Fibroblast of lung (primary cell): Measurements from ENCODE around the gene ASB3. TPM values are rescaled to one million over a fixed set of nuclear protein-coding genes. Genes with fewer than 3 reads are reported as not detected.
"Not testable (repeated sequence)": the region's sequence is repeated elsewhere in the genome, so short reads cannot be mapped to it uniquely, and the experiment has no call there.

Experiments used
- DNase-seq, 2 donors: peaks; one replicate each; pipeline versions ENCODE4 v3.0.0 to v3.0.0-alpha.2; 2010; ENCODE audit warnings: low read depth in 2 of 2
- H2AFZ ChIP-seq: 2 replicates; pipeline ENCODE4 v1.5.1; 2012; ENCODE audit warnings: low read length, control low read depth, inconsistent platforms
- H3K27ac ChIP-seq: 2 replicates; pipeline ENCODE4 v1.5.1; 2011; ENCODE audit warnings: low read length, control low read depth; ENCODE audit not compliant: insufficient read depth
- H3K27me3 ChIP-seq: 2 replicates; pipeline ENCODE4 v1.5.1; 2011; ENCODE audit warnings: mild to moderate bottlenecking, low read length; ENCODE audit not compliant: control insufficient read depth, insufficient read depth
- H3K36me3 ChIP-seq: 2 replicates; pipeline ENCODE4 v1.5.1; 2011; ENCODE audit warnings: low read length; ENCODE audit not compliant: control insufficient read depth, insufficient read depth
- H3K4me1 ChIP-seq: 2 replicates; pipeline ENCODE4 v1.5.1; 2011; ENCODE audit warnings: low read length; ENCODE audit not compliant: control insufficient read depth, insufficient read depth; ENCODE audit errors: extremely low read depth
- H3K4me2 ChIP-seq: 2 replicates; pipeline ENCODE4 v1.5.1; 2011; ENCODE audit warnings: low read length, control low read depth; ENCODE audit not compliant: insufficient read depth; ENCODE audit errors: extremely low read depth
- H3K4me3 ChIP-seq, 4 experiments: fragments of 200-600 bp in 1 of 4; sonication (generic) in 1 of 4; replicated peaks in 1 of 4; 2 replicates each; pipeline ENCODE4 v1.5.1; 2011 to 2016; ENCODE audit warnings: low read length in 4 of 4, low read depth in 3 of 4, mild to moderate bottlenecking in 3 of 4, control low read depth in 2 of 4, inconsistent platforms in 1 of 4, mixed read lengths in 1 of 4; ENCODE audit not compliant: insufficient read depth in 1 of 4; ENCODE audit errors: control extremely low read depth in 1 of 4
- H3K79me2 ChIP-seq: 2 replicates; pipeline ENCODE4 v1.5.1; 2012; ENCODE audit warnings: mild to moderate bottlenecking, low read length, inconsistent platforms; ENCODE audit not compliant: control insufficient read depth, insufficient read depth
- H3K9ac ChIP-seq: 2 replicates; pipeline ENCODE4 v1.5.1; 2011; ENCODE audit warnings: mild to moderate bottlenecking, low read length, control low read depth; ENCODE audit not compliant: insufficient read depth
- H3K9me3 ChIP-seq: 2 replicates; pipeline ENCODE4 v1.5.1; 2012; ENCODE audit warnings: low read depth, low read length; ENCODE audit not compliant: control insufficient read depth, insufficient read depth
- H4K20me1 ChIP-seq: 2 replicates; pipeline ENCODE4 v1.5.1; 2011; ENCODE audit warnings: low read length; ENCODE audit not compliant: control insufficient read depth, insufficient read depth; ENCODE audit errors: extremely low read depth
- EZH2 ChIP-seq: IDR thresholded peaks from 2 replicates; pipeline ENCODE4 v1.5.1; 2012; ENCODE audit warnings: low read length, control low read depth, mild to moderate bottlenecking; ENCODE audit errors: missing control alignments
- polyA plus RNA-seq, 2 donors: library from polyadenylated mRNA; depleted of rRNA in 1 of 2; stranded (reverse) in 1 of 2; unstranded in 1 of 2; fragments of >200 nt; gene quantifications; 2 replicates each; pipeline ENCODE4 v1.2.1, GENCODE V29; 2011 to 2012; ENCODE audit warnings: missing spikeins in 1 of 2
- total RNA-seq: library from RNA; depleted of rRNA; stranded (reverse); fragments of >200 nt; gene quantifications from 2 replicates; pipeline ENCODE4 v1.2.1, GENCODE V29; 2014
- TF ChIP-seq, protein P1 (sequence below), 2 donors: IDR thresholded peaks in 1 of 2; conservative IDR thresholded peaks in 1 of 2; 1 replicate in 1 of 2; 2 replicates in 1 of 2; pipeline ENCODE4 v1.5.1; 2011 to 2012; ENCODE audit warnings: low read length in 2 of 2, control low read depth in 1 of 2, inconsistent platforms in 1 of 2, low read depth in 1 of 2, mild to moderate bottlenecking in 1 of 2

Gene ASB3
- total and polyA plus RNA-seq, 2 donors (not counting 1 experiment from before 2014, with no cell fraction given), result 21.1 to 31.9 TPM

DNA sequence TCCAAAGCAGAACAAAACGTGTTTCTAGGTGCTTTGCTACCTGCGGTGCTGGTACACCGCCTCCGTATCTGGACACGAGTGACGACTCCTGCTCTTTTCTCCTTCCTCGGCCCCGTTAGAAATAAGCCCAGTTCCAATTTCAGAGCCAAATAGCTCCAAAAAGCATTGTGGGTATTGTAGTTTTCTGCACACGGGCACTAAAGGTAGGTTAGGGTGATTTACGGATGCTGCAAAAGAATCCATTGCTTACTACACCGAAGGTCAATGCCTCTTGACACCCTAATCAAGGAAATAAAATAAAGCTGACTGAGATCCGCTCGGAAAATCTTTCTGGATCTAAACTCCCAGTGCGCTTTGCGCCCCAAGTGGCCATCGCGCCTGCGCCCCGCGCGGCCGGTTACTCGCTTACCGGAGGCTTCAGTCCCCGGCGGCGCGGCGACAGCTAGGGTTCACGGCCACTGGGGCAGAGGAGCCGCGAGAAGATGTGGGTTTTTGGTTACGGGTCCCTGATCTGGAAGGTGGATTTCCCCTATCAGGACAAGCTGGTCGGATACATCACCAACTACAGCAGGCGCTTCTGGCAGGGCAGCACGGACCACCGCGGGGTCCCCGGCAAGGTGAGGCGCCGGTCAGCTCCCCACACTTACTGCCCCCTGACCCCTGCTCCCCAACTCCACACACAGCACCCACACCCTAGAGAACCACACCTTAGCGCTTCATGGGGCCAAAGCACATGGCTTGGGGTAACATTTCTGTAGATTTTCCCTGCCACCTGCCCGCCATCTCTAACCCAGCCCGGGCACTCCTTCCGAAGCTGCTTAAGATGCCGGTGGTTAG, 19.1 kb downstream of the ASB3 start, which contains the start of gene CHAC2:
Gene CHAC2, plus strand, starts transcription at position 400 of the 837 bp plus-strand sequence. Its CDS starts 83 bp downstream, at position 483.
- TF ChIP-seq EZH2, result no peak
- TF ChIP-seq, protein P1, sequence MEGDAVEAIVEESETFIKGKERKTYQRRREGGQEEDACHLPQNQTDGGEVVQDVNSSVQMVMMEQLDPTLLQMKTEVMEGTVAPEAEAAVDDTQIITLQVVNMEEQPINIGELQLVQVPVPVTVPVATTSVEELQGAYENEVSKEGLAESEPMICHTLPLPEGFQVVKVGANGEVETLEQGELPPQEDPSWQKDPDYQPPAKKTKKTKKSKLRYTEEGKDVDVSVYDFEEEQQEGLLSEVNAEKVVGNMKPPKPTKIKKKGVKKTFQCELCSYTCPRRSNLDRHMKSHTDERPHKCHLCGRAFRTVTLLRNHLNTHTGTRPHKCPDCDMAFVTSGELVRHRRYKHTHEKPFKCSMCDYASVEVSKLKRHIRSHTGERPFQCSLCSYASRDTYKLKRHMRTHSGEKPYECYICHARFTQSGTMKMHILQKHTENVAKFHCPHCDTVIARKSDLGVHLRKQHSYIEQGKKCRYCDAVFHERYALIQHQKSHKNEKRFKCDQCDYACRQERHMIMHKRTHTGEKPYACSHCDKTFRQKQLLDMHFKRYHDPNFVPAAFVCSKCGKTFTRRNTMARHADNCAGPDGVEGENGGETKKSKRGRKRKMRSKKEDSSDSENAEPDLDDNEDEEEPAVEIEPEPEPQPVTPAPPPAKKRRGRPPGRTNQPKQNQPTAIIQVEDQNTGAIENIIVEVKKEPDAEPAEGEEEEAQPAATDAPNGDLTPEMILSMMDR (conservative IDR thresholded peaks at IDR 0.05 in 1 of 2, IDR thresholded peaks at IDR 0.05 in 1 of 2; ENCODE audit: low read depth in 1 of 2, low read length in 2 of 2), result peak; percentile 31 to 36
- peak within 1 kb of the TSS; percentile 88 for H3K4me2 ChIP-seq
- no peaks in the 10 kb centered on the region for H4K20me1 ChIP-seq
- peak; percentile 80 for DNase-seq
- H3K36me3 ChIP-seq, result no peaks in the 10 kb centered on the region
- peak within 1 kb of the TSS; percentile 92 for H2AFZ ChIP-seq
- peak within 1 kb of the TSS; percentile 77 for H3K27ac ChIP-seq
- H3K79me2 ChIP-seq, result peaks cover 12% of the 10 kb centered on the region
- no peaks in the 10 kb centered on the region for H3K4me1 ChIP-seq
- H3K27me3 ChIP-seq, result no peaks in the 10 kb centered on the region
- no peaks in the 10 kb centered on the region for H3K9me3 ChIP-seq
- H3K4me3 ChIP-seq, result peak within 1 kb of the TSS; percentile 81 to 93 (median 85)
- peak within 1 kb of the TSS; percentile 72 for H3K9ac ChIP-seq

GRCh38 chr2:53765767-53766166, 21.0 kb downstream of the ASB3 start:
- Histone ChIP-seq H2AFZ (no peak overlapping the region), H3K27me3 (no peaks in the 10 kb centered on the region), H3K9ac (no peak overlapping the region), H3K4me1 (no peaks in the 10 kb centered on the region), H4K20me1 (no peaks in the 10 kb centered on the region), H3K9me3 (no peaks in the 10 kb centered on the region), H3K27ac (no peak overlapping the region), H3K4me2 (no peak overlapping the region), H3K79me2 (peaks cover 12% of the 10 kb centered on the region), H3K36me3 (no peaks in the 10 kb centered on the region), H3K4me3 (no peak overlapping the region)
- DNase-seq, result no peak
- TF ChIP-seq, protein P1 (conservative IDR thresholded peaks at IDR 0.05 in 1 of 2, IDR thresholded peaks at IDR 0.05 in 1 of 2; ENCODE audit: low read depth in 1 of 2, low read length in 2 of 2), result no peak
- no peak for TF ChIP-seq EZH2

DNA sequence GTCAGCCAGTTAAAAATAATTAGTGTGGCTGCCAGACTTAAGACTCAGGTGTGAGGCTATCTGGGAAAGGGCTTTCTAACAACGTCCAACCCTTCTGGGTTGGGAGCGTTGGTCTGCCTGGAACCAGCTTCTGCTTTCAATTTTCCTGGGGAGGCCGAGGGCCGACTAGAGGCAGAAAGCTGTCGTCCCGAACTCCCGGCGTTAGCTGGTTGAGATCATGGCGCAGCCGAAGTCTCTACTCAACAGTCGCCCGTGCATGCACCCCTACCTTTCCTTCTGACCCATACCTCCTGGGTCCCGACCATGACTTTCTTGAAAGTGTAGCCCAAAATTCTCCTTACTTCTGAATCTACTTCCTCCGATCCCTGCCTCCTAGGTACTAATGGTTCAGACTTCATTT, 29.5 kb downstream of the ASB3 start:
- H3K4me2 ChIP-seq, DNase-seq, H3K9ac ChIP-seq, H4K20me1 ChIP-seq, H3K79me2 ChIP-seq, H3K4me1 ChIP-seq, H3K27ac ChIP-seq, H3K27me3 ChIP-seq, H3K36me3 ChIP-seq, H2AFZ ChIP-seq, H3K9me3 ChIP-seq, H3K4me3 ChIP-seq: not testable (repeated sequence)
